OCI-LY1 (cell line): ENCODE results near the gene SLC35G3.
"Not testable (repeated sequence)": the region's sequence is repeated elsewhere in the genome, so short reads cannot be mapped to it uniquely, and the experiment has no call there.

Experiments used
- H2AFZ ChIP-seq: fragments of 200-600 bp; sonication (generic), shearing (Covaris generic); 2 replicates; pipeline ENCODE4 v1.6.0; 2014; ENCODE audit warnings: antibody characterized with exemption, mild to moderate bottlenecking, low read length
- H3F3A ChIP-seq: fragments of 200-600 bp; sonication (generic), shearing (Covaris generic); 2 replicates; pipeline ENCODE4 v1.6.0; 2014; ENCODE audit warnings: mild to moderate bottlenecking, antibody characterized with exemption, low read length, moderate library complexity; ENCODE audit not compliant: insufficient read depth
- H3K27ac ChIP-seq: fragments of 200-600 bp; sonication (generic); 2 replicates; pipeline ENCODE4 v1.5.1; 2014; ENCODE audit warnings: low read length, mixed run types, mild to moderate bottlenecking, low read depth; ENCODE audit not compliant: poor library complexity, severe bottlenecking
- H3K27me3 ChIP-seq: fragments of 200-600 bp; sonication (generic); 2 replicates; pipeline ENCODE4 v1.6.0; 2014; ENCODE audit warnings: antibody characterized with exemption, mild to moderate bottlenecking, low read length, moderate library complexity; ENCODE audit not compliant: insufficient read depth
- H3K36me3 ChIP-seq: fragments of 200-600 bp; sonication (generic); 2 replicates; pipeline ENCODE4 v1.6.1; 2014; ENCODE audit warnings: mild to moderate bottlenecking, antibody characterized with exemption, low read length, moderate library complexity, mixed read lengths; ENCODE audit not compliant: insufficient read depth
- H3K4me1 ChIP-seq: fragments of 200-600 bp; sonication (generic); 2 replicates; pipeline ENCODE4 v1.5.1; 2014; ENCODE audit warnings: mild to moderate bottlenecking, low read length, moderate library complexity; ENCODE audit not compliant: insufficient read depth, severe bottlenecking
- H3K4me2 ChIP-seq: fragments of 200-600 bp; sonication (generic), shearing (Covaris generic); 2 replicates; pipeline ENCODE4 v1.6.1; 2014; ENCODE audit warnings: low read length
- H3K4me3 ChIP-seq: fragments of 200-600 bp; sonication (generic); 2 replicates; pipeline ENCODE4 v1.5.1; 2014; ENCODE audit warnings: low read length, low read depth, mild to moderate bottlenecking, mixed read lengths; ENCODE audit not compliant: poor library complexity, severe bottlenecking
- H3K79me2 ChIP-seq: fragments of 200-600 bp; shearing (Covaris generic); 2 replicates; pipeline ENCODE4 v1.6.1; 2016; ENCODE audit warnings: mixed run types, low read length, mixed read lengths; ENCODE audit not compliant: insufficient read depth
- H3K9ac ChIP-seq: fragments of 200-600 bp; sonication (generic), shearing (Covaris generic); 2 replicates; pipeline ENCODE4 v1.6.1; 2014; ENCODE audit warnings: mild to moderate bottlenecking, low read length, mixed read lengths
- H3K9me2 ChIP-seq: fragments of 200-600 bp; sonication (generic), shearing (Covaris generic); 2 replicates; pipeline ENCODE4 v1.6.1; 2014; ENCODE audit warnings: low read depth, mild to moderate bottlenecking, low read length, mixed read lengths
- H3K9me3 ChIP-seq: fragments of 200-600 bp; shearing (Covaris generic); 2 replicates; pipeline ENCODE4 v1.6.1; 2014; ENCODE audit warnings: low read length, mixed read lengths
- H4K20me1 ChIP-seq: fragments of 200-600 bp; sonication (generic), shearing (Covaris generic); 2 replicates; pipeline ENCODE4 v1.6.0; 2016; ENCODE audit warnings: mild to moderate bottlenecking, low read length; ENCODE audit not compliant: insufficient read depth
- EZH2 ChIP-seq: fragments of 200-600 bp; sonication (generic), shearing (Covaris generic); IDR thresholded peaks from 2 replicates; pipeline ENCODE4 v1.8.0; 2017; ENCODE audit warnings: borderline replicate concordance, mixed run types, mild to moderate bottlenecking, antibody characterized with exemption, low read length, moderate library complexity, mixed read lengths
- TF ChIP-seq, protein P1 (sequence below): fragments of 200-600 bp; sonication (generic), shearing (Covaris generic); IDR thresholded peaks from 2 replicates; pipeline ENCODE4 v1.5.1; 2017; ENCODE audit warnings: mild to moderate bottlenecking, antibody characterized with exemption, low read length, moderate library complexity, mixed read lengths

The SLC35G3 gene

DNA sequence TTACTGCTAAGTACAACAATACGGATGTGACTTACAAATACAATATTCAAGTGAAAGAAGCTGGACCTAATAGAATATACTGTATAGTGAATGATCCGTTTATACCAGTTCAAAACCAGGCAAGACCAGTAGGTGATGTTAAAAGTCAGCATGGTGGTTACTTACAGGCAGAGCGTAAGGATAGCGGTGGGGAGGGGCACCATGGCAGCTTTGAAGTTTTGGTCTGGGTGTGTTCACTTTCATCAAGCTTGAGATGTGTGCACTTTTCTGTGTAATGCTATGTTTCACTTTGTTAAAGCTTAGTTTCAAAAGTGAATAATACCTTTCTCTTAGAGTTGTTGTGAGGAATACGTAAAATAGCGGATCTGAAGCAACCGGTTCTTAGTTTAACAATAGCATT is 16.5 kb upstream of the SLC35G3 start:
- H3K36me3 ChIP-seq, result no peaks in the 10 kb centered on the region
- H3K4me3 ChIP-seq, result no peak overlapping the region
- H3K4me2 ChIP-seq, result no peak overlapping the region
- no peaks in the 10 kb centered on the region for H3K27me3 ChIP-seq
- H3K9me3 ChIP-seq, result no peaks in the 10 kb centered on the region
- H3K9me2 ChIP-seq, result no peaks in the 10 kb centered on the region
- no peaks in the 10 kb centered on the region for H4K20me1 ChIP-seq
- H3K27ac ChIP-seq, result no peak overlapping the region
- no peaks in the 10 kb centered on the region for H3K4me1 ChIP-seq
- H3F3A ChIP-seq, result no peaks in the 10 kb centered on the region
- no peak overlapping the region for H3K9ac ChIP-seq
- TF ChIP-seq, protein P1, sequence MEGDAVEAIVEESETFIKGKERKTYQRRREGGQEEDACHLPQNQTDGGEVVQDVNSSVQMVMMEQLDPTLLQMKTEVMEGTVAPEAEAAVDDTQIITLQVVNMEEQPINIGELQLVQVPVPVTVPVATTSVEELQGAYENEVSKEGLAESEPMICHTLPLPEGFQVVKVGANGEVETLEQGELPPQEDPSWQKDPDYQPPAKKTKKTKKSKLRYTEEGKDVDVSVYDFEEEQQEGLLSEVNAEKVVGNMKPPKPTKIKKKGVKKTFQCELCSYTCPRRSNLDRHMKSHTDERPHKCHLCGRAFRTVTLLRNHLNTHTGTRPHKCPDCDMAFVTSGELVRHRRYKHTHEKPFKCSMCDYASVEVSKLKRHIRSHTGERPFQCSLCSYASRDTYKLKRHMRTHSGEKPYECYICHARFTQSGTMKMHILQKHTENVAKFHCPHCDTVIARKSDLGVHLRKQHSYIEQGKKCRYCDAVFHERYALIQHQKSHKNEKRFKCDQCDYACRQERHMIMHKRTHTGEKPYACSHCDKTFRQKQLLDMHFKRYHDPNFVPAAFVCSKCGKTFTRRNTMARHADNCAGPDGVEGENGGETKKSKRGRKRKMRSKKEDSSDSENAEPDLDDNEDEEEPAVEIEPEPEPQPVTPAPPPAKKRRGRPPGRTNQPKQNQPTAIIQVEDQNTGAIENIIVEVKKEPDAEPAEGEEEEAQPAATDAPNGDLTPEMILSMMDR, result no peak
- no peak for TF ChIP-seq EZH2
- H3K79me2 ChIP-seq, result no peaks in the 10 kb centered on the region
- H2AFZ ChIP-seq, result no peak overlapping the region

DNA sequence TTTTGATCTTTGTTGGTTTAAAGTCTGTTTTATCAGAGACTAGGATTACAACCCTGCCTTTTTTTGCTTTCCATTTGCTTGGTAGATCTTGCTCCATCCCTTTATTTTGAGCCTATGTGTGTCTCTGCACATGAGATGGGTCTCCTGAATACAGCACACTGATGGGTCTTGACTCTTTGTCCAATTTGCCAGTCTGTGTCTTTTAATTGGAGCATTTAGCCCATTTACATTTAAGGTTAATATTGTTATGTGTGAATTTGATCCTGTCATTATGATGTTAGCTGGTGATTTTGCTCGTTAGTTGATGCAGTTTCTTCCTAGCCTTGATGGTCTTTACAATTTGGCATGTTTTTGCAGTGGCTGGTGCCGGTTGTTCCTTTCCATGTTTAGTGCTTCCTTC is 8.4 kb upstream of the SLC35G3 start:
- H3K27me3 ChIP-seq, result not testable (repeated sequence)

DNA sequence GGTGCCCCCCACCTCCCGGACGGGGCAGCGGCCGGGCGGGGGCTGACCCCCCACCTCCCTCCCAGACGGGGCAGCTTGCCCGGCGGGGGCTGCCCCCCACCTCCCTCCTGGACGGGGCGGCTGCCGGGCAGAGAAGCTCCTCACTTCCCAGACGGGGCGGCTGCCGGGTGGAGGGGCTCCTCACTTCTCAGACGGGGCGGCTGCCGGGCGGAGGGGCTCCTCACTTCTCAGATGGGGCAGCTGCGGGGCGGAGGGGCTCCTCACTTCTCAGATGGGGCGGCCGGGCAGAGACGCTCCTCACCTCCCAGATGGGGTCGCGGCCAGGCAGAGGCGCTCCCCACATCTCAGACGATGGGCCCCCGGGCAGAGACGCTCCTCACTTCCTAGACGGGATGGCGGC is 869 bp upstream of the SLC35G3 start:
- not testable (repeated sequence) for H3K9me3 ChIP-seq, H4K20me1 ChIP-seq, H3K27me3 ChIP-seq

More for the DNA sequence above, 8.4 kb upstream of the SLC35G3 start:
- H3K27ac ChIP-seq, H3F3A ChIP-seq, H3K36me3 ChIP-seq, H3K9me2 ChIP-seq, H3K4me2 ChIP-seq, H3K4me1 ChIP-seq, H3K9me3 ChIP-seq, H2AFZ ChIP-seq, H3K9ac ChIP-seq, H4K20me1 ChIP-seq, H3K79me2 ChIP-seq, H3K4me3 ChIP-seq: not testable (repeated sequence)

DNA sequence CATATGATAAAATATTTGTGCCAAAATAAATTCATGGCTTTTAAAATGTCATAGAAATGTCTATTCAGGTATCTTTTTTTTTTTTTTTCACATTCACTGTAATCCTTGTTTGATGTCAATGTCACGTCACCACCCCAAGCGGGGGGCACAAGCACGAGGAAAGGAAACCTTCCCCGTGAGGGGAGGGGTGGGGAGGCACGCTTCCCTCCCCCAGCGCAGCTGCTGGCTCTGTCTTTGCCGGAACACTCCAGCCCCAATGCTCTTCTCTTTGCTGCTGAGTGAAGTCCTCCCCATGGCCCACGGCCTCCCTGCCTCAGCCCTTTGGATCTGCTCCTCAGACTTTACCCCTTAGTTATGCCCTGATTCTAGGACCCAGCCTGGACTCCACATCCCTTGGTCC is 1.5 kb downstream of the SLC35G3 start:
- no peaks in the 10 kb centered on the region for H3F3A ChIP-seq
- no peak overlapping the region for H2AFZ ChIP-seq
- no peak overlapping the region for H3K4me3 ChIP-seq
- H3K27ac ChIP-seq, result no peak overlapping the region
- H3K4me1 ChIP-seq, result no peaks in the 10 kb centered on the region
- no peaks in the 10 kb centered on the region for H4K20me1 ChIP-seq
- no peak overlapping the region for H3K4me2 ChIP-seq
- TF ChIP-seq EZH2, result no peak
- TF ChIP-seq, protein P1, result no peak
- no peaks in the 10 kb centered on the region for H3K36me3 ChIP-seq
- H3K9me2 ChIP-seq, result no peaks in the 10 kb centered on the region
- no peak overlapping the region for H3K9ac ChIP-seq
- no peaks in the 10 kb centered on the region for H3K27me3 ChIP-seq
- no peaks in the 10 kb centered on the region for H3K79me2 ChIP-seq
- peaks cover 3% of the 10 kb centered on the region; the same call in 1 of the 2 replicates for H3K9me3 ChIP-seq

More for the DNA sequence above, 869 bp upstream of the SLC35G3 start:
- not testable (repeated sequence) for H3K9me2 ChIP-seq, H3F3A ChIP-seq, H3K4me1 ChIP-seq, H3K9ac ChIP-seq, H3K27ac ChIP-seq, H3K4me2 ChIP-seq, H3K79me2 ChIP-seq, H3K36me3 ChIP-seq, H2AFZ ChIP-seq, H3K4me3 ChIP-seq
